Measurements from ENCODE around the gene MAGEB2. TPM values are rescaled to one million over a fixed set of nuclear protein-coding genes. Genes with fewer than 3 reads are reported as not detected.

Gene MAGEB2
- total RNA-seq, 1 experiment from 2014 or later = not detected

Other genes with a start within 250 kb of the MAGEB2 start
- not detected in 2 replicates for gene MAGEB3, start 15.1 kb downstream of the MAGEB2 start, total RNA-seq (2014; rRNA removed)
- not detected in 2 replicates for gene MAGEB4, start 26.4 kb downstream of the MAGEB2 start, total RNA-seq (2014; rRNA removed)
- not detected in 2 replicates for gene MAGEB1, start 31.6 kb downstream of the MAGEB2 start, total RNA-seq (2014; rRNA removed)
- gene NR0B1, start 93.8 kb downstream of the MAGEB2 start, total RNA-seq (2014; rRNA removed) = not detected in 2 replicates